Dendritic cell treated with granulocyte-macrophage colony-stimulating factor and Interleukin-4, amounts not matched to agents 40 ng/mL and 50 ng/mL, for 4 days (primary cell): ENCODE results near the gene WNK1.
"Not testable (repeated sequence)": the region's sequence is repeated elsewhere in the genome, so short reads cannot be mapped to it uniquely, and the experiment has no call there.

Experiments
- H3K27ac Mint-ChIP-seq: one replicate; pipeline ENCODE4 v1.8.0; 2022; ENCODE audit warnings: mild to moderate bottlenecking, mixed read lengths
- H3K27me3 Mint-ChIP-seq: one replicate; pipeline ENCODE4 v1.8.0; 2022; ENCODE audit warnings: mild to moderate bottlenecking, mixed read lengths
- H3K36me3 Mint-ChIP-seq: one replicate; pipeline ENCODE4 v1.8.0; 2022; ENCODE audit warnings: low read depth, mixed read lengths
- H3K4me1 Mint-ChIP-seq: one replicate; pipeline ENCODE4 v1.8.0; 2022; ENCODE audit warnings: low read depth, mixed read lengths
- H3K4me3 Mint-ChIP-seq: one replicate; pipeline ENCODE4 v1.8.0; 2022; ENCODE audit warnings: mild to moderate bottlenecking, moderate library complexity, mixed read lengths
- H3K9me3 Mint-ChIP-seq: one replicate; pipeline ENCODE4 v1.8.0; 2022; ENCODE audit warnings: mixed read lengths
- intact Hi-C: fragments of 100-400 bp; cut with micrococcal nuclease; formaldehyde crosslinking; loops from one replicate; pipeline ENCODE4 v1.15.0; 2022

WNK1 gene

GRCh38 chr12:913919-914698 lies 161.7 kb downstream of the WNK1 start:
- no peaks in the 10 kb centered on the region for H3K9me3 Mint-ChIP-seq
- H3K4me1 Mint-ChIP-seq, result peaks cover 35% of the 10 kb centered on the region
- H3K36me3 Mint-ChIP-seq, result peaks cover 86% of the 10 kb centered on the region
- no peaks in the 10 kb centered on the region for H3K27me3 Mint-ChIP-seq
- H3K4me3 Mint-ChIP-seq, result peak overlapping the region; percentile 39
- H3K27ac Mint-ChIP-seq, result peak overlapping the region; percentile 70
- intact Hi-C loops, result loop anchor here (5.0 kb wide), 1 partner anchor 33 kb away; the partner anchor contains the start of gene RAD52

- peak overlapping the region; percentile 70 for H3K27ac Mint-ChIP-seq
- no peak overlapping the region for H3K4me3 Mint-ChIP-seq
- H3K36me3 Mint-ChIP-seq, result peaks cover 86% of the 10 kb centered on the region
- no peaks in the 10 kb centered on the region for H3K27me3 Mint-ChIP-seq
- H3K9me3 Mint-ChIP-seq, result no peaks in the 10 kb centered on the region
- intact Hi-C loops, result no loop called here
- H3K4me1 Mint-ChIP-seq, result peaks cover 28% of the 10 kb centered on the region
These were observed 162.7 kb downstream of the WNK1 start for GRCh38 chr12:915090-915489.

DNA sequence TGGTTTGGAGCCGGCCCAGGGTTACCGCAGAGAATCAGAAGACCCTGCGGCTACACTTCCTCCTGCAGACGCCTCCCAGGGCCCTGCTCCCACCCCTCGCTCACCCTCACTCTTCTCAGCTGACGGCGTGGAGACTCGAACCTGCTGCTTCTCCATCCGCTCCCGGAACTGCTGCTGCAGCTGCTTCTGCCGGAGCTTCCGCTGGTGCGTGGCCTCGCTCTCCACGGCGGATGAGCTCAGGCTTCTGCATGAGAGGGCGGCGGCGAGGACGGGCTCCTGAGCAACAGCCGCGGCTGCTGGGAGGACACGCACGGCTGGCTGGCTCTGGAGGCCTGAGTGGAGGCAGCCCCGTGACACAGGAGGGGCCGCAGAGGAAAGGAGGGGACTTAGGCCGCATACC lies 163.9 kb downstream of the WNK1 start:
- Mint-ChIP-seq H3K27me3 (no peaks in the 10 kb centered on the region), H3K4me3 (no peak overlapping the region), H3K36me3 (peaks cover 90% of the 10 kb centered on the region), H3K9me3 (no peaks in the 10 kb centered on the region), H3K27ac (peak overlapping the region; percentile 12), H3K4me1 (peaks cover 28% of the 10 kb centered on the region)
- intact Hi-C loops, result no loop called here

DNA sequence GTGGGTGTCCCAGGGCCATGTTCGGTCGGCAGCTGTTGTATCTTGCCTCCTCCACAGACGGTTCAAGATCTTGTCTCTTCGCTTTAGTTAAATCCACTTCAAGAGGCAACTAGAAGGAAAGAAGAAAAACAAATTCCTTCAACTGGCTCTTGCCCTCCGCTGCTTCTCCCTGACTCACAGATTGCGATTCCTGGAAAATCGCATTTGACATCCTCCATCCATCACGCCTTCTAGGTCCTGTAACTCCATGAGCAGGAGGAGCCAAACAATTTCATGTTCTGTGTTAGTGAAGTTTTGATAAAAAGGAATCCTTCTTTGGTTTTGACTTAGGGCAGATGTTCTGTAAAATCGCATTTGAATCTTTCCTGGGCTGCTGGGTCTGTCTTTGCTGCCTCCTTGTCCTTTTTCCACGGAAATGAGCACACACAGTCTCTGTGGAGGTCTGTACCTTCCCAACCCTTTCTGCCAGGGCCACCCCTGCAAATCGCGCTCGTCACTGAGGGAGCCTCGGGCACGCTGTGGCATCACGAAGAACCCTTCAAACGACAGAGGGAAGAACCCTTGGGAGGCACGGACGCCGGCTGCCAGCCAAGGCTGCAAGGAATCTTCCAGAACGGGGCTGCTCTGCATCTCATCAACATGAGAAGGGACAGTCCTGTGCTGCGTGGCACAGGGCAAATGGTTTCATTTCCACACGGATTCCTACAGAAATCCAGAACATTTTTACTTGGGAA lies 164.5 kb downstream of the WNK1 start:
- H3K36me3 Mint-ChIP-seq, result peaks cover 93% of the 10 kb centered on the region

DNA sequence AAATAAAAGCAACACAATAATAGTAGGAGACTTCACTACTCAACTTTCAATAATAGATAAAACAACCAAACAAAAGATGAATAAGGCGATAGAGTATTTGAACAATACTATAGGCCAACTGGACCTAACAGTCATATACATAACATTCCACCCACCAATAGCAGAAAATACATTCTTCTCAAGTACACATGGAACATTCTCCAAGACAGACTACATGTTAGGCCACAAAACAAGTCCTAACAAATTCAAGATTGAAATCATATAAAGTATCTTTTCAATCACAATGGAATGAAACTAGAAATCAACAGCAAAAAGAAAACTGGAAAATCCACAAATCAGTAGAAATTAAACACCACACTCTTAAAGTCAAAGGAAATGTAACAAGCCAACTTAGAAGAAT lies 168.3 kb downstream of the WNK1 start:
- Mint-ChIP-seq H3K9me3 (no peaks in the 10 kb centered on the region), H3K4me1 (peaks cover 5% of the 10 kb centered on the region), H3K4me3 (no peak overlapping the region), H3K27ac (no peak overlapping the region), H3K36me3 (peaks cover 95% of the 10 kb centered on the region), H3K27me3 (no peaks in the 10 kb centered on the region)
- intact Hi-C loops, result no loop called here

More for the DNA sequence above, 164.5 kb downstream of the WNK1 start:
- Mint-ChIP-seq H3K27ac (no peak overlapping the region), H3K4me1 (peaks cover 28% of the 10 kb centered on the region), H3K4me3 (no peak overlapping the region), H3K27me3 (no peaks in the 10 kb centered on the region), H3K9me3 (no peaks in the 10 kb centered on the region)
- intact Hi-C loops, result no loop called here

- intact Hi-C loops, result no loop called here
- no peak overlapping the region for H3K4me3 Mint-ChIP-seq
- no peaks in the 10 kb centered on the region for H3K9me3 Mint-ChIP-seq
- no peaks in the 10 kb centered on the region for H3K4me1 Mint-ChIP-seq
- no peak overlapping the region for H3K27ac Mint-ChIP-seq
- H3K27me3 Mint-ChIP-seq, result no peaks in the 10 kb centered on the region
- peaks cover 95% of the 10 kb centered on the region for H3K36me3 Mint-ChIP-seq
These were observed 169.9 kb downstream of the WNK1 start for GRCh38 chr12:922285-922684.

DNA sequence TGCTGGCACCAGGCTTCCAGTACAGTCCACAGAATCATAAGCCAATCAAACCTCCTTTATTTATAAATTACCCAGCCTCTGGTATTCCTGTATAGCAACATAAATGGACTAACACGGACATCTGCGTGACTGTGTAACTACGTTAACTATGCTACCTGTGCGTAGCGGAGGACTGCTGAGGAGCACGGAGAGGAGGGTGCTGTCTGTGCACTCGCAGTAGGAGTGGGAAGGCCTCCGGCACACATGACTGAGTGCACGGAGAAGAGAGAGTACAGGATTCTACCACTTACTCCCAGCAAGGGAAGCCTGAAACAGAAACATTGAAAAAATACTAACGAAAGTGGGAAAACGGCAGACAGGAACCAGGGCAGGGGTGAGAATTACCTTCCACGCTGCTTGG lies 174.3 kb downstream of the WNK1 start:
- no peaks in the 10 kb centered on the region for H3K27me3 Mint-ChIP-seq
- no peak overlapping the region for H3K27ac Mint-ChIP-seq
- intact Hi-C loops, result no loop called here
- H3K4me3 Mint-ChIP-seq, result no peak overlapping the region
- no peaks in the 10 kb centered on the region for H3K9me3 Mint-ChIP-seq
- peaks cover 94% of the 10 kb centered on the region for H3K36me3 Mint-ChIP-seq
- no peaks in the 10 kb centered on the region for H3K4me1 Mint-ChIP-seq

DNA sequence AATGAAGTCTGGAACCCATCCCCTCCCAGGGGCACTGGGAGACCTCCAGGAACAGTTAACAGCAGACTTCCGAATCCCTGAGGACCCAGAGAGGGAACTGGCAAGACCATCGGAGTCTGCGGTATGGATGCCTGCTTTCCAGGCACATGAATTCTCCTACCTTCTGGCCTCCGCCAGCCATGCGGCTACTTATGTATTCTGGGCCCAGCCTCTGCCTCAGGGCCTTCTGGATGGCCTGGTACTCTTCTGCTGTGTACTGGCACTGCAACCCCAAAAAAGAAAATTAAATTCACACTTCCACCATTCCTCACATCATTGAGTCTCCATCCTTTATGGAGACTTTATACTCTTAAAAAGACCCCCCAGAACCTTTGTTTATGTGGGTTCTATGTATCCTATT lies 178.7 kb downstream of the WNK1 start:
- peaks cover 69% of the 10 kb centered on the region for H3K36me3 Mint-ChIP-seq
- H3K4me3 Mint-ChIP-seq, result no peak overlapping the region
- H3K4me1 Mint-ChIP-seq, result no peaks in the 10 kb centered on the region
- H3K27me3 Mint-ChIP-seq, result no peaks in the 10 kb centered on the region
- no peaks in the 10 kb centered on the region for H3K9me3 Mint-ChIP-seq
- intact Hi-C loops, result no loop called here
- H3K27ac Mint-ChIP-seq, result no peak overlapping the region

DNA sequence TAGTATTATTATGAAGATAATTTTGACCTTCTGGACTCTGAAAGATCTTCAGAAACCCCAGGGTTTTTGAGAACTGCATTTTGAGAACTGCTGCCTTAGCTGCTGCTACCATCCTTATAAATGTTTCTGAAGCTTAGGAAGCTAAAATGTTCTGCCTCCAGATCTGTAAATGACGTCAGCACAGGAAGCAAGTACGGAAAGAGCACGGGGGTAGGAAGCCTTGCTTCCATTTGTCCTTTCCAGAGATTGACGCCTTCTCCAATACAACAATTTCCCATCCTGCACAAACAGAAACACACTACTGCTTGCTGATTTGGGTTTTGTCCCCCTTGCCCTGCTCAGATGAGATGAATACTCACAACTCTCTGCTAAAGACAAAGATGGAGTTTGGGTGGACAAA lies 179.2 kb downstream of the WNK1 start:
- H3K36me3 Mint-ChIP-seq, result peaks cover 66% of the 10 kb centered on the region
- no peaks in the 10 kb centered on the region for H3K9me3 Mint-ChIP-seq
- intact Hi-C loops, result no loop called here
- no peaks in the 10 kb centered on the region for H3K27me3 Mint-ChIP-seq
- H3K4me1 Mint-ChIP-seq, result no peaks in the 10 kb centered on the region
- H3K4me3 Mint-ChIP-seq, result no peak overlapping the region
- no peak overlapping the region for H3K27ac Mint-ChIP-seq

GRCh38 chr12:935891-936290 lies 183.5 kb downstream of the WNK1 start:
- H3K27ac Mint-ChIP-seq, H3K27me3 Mint-ChIP-seq, H3K9me3 Mint-ChIP-seq, H3K4me1 Mint-ChIP-seq, H3K4me3 Mint-ChIP-seq, intact Hi-C loops: not testable (repeated sequence)
- peaks cover 67% of the 10 kb centered on the region for H3K36me3 Mint-ChIP-seq

DNA sequence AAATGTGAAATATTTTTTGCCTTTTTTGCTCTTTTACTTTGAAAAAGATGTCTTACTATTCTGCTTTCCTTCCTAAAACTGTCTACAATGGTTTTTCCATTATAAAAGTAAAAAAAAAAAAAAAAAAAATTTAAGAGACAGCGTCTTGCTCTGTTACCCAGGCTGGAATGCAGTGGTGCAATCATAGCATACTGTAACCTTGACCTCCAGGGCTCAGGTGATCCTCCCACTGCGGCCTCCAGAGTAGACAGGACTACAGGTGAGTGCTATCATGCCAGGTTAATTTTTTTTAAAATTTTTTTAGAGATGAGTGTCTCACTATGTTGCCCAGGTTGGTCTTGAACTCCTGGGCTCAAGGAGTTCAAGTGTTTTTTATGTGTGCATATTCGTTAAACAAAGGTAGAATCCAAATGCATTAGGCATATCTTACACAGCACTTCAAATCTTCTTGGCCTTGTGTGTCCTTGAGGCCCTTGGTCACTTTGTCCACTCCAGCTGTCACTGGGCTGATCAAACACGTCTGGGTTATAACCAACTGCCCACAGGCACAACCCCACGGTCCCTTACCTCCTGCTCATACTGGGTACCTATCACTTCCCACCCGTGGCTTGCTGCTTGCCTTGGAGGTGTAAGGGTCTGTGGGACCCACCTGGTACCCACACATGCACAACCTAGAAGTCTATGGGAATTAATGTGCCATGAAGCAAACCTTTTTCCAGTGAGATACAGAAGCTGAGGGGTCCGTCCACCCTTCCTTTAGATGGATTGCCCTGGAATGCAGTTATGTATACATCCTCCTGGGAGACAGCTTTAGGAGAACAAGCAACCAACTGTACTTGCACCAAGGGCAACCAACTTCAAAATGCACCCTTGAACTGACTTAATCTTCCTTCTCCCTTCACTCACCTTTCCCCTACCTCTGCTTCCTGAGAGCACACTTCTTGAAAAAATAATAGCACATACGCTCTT lies 184.3 kb downstream of the WNK1 start:
- H3K27me3 Mint-ChIP-seq, result no peaks in the 10 kb centered on the region
- H3K4me1 Mint-ChIP-seq, result no peaks in the 10 kb centered on the region
- intact Hi-C loops, result no loop called here
- no peak overlapping the region for H3K4me3 Mint-ChIP-seq
- no peak overlapping the region for H3K27ac Mint-ChIP-seq
- no peaks in the 10 kb centered on the region for H3K9me3 Mint-ChIP-seq
- H3K36me3 Mint-ChIP-seq, result peaks cover 61% of the 10 kb centered on the region

- Mint-ChIP-seq H3K27ac (no peak overlapping the region), H3K27me3 (no peaks in the 10 kb centered on the region), H3K36me3 (peaks cover 67% of the 10 kb centered on the region), H3K4me3 (no peak overlapping the region), H3K9me3 (no peaks in the 10 kb centered on the region), H3K4me1 (peaks cover under 1% of the 10 kb centered on the region)
- intact Hi-C loops, result no loop called here
These were observed 186.4 kb downstream of the WNK1 start for GRCh38 chr12:938810-939209.

- Mint-ChIP-seq H3K36me3 (peaks cover 64% of the 10 kb centered on the region), H3K9me3 (no peaks in the 10 kb centered on the region), H3K4me1 (peaks cover 23% of the 10 kb centered on the region), H3K27ac (no peak overlapping the region), H3K4me3 (no peak overlapping the region), H3K27me3 (no peaks in the 10 kb centered on the region)
- intact Hi-C loops, result loop anchor here (10.0 kb wide), 1 partner anchor 152 kb away; no protein-coding TSS in a partner anchor
These were observed 190.7 kb downstream of the WNK1 start for GRCh38 chr12:943051-943450.
